HG03095 (cell line): ENCODE data around the gene MEGF6.

Source experiments
- ATAC-seq: cut with Tn5 transposase; IDR thresholded peaks from one replicate; pipeline ENCODE4 v1.9.1; 2021; ENCODE audit warnings: moderate library complexity; ENCODE audit not compliant: unreplicated experiment

The MEGF6 gene, protein sequence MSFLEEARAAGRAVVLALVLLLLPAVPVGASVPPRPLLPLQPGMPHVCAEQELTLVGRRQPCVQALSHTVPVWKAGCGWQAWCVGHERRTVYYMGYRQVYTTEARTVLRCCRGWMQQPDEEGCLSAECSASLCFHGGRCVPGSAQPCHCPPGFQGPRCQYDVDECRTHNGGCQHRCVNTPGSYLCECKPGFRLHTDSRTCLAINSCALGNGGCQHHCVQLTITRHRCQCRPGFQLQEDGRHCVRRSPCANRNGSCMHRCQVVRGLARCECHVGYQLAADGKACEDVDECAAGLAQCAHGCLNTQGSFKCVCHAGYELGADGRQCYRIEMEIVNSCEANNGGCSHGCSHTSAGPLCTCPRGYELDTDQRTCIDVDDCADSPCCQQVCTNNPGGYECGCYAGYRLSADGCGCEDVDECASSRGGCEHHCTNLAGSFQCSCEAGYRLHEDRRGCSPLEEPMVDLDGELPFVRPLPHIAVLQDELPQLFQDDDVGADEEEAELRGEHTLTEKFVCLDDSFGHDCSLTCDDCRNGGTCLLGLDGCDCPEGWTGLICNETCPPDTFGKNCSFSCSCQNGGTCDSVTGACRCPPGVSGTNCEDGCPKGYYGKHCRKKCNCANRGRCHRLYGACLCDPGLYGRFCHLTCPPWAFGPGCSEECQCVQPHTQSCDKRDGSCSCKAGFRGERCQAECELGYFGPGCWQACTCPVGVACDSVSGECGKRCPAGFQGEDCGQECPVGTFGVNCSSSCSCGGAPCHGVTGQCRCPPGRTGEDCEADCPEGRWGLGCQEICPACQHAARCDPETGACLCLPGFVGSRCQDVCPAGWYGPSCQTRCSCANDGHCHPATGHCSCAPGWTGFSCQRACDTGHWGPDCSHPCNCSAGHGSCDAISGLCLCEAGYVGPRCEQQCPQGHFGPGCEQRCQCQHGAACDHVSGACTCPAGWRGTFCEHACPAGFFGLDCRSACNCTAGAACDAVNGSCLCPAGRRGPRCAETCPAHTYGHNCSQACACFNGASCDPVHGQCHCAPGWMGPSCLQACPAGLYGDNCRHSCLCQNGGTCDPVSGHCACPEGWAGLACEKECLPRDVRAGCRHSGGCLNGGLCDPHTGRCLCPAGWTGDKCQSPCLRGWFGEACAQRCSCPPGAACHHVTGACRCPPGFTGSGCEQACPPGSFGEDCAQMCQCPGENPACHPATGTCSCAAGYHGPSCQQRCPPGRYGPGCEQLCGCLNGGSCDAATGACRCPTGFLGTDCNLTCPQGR (N-terminal part only)

DNA sequence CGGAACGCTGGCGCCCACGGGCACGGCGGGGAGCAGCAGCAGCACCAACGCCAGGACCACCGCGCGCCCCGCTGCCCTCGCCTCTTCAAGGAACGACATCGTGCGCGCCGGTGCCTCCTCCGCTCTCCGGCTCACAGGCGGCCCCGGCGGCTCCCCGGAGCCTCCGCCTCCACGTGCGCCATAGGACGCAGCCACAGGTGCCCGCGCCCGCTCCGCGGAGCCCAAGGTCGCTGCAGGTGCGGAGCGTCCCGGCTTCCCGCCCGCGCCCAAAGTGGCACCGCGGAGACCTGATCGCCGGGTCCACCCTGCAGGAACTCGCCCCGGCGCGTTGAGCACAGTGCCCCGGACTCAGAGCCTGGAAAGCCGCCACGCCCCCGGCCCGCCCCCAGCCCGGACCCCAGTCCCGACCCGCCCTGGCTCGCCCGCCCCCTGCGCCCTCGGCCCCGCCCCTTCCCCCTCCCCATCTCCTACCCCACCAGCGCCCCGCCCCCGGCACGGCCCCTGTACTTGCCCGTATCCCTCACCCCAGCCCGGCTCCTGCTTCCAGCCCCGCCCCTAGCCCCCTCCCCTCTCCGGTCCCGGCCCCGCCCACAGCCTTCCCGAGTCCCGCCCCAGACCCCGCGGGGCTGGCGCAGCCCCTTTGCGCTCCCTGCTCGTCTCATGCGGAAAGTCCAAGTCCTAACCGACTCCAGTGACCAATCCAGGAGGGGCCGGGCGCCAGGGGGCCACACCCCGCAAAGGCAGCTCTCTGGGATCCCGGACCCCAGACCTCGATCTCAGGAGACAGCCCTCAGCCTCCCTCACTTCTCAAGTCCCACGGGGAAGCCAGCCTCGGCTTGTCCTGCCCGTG, at the start of gene MEGF6:
TSS of gene MEGF6 (minus strand) at position 339 of the 850 bp plus-strand sequence. CDS start at position 99, 240 bp downstream.
- ATAC-seq: no peak

GRCh38 chr1:3660704-3661103, 49.4 kb upstream of the MEGF6 start:
- ATAC-seq: no peak

GRCh38 chr1:3659093-3659492, 47.8 kb upstream of the MEGF6 start:
- no peak for ATAC-seq

GRCh38 chr1:3658231-3658615, 46.9 kb upstream of the MEGF6 start:
- ATAC-seq: no peak

DNA sequence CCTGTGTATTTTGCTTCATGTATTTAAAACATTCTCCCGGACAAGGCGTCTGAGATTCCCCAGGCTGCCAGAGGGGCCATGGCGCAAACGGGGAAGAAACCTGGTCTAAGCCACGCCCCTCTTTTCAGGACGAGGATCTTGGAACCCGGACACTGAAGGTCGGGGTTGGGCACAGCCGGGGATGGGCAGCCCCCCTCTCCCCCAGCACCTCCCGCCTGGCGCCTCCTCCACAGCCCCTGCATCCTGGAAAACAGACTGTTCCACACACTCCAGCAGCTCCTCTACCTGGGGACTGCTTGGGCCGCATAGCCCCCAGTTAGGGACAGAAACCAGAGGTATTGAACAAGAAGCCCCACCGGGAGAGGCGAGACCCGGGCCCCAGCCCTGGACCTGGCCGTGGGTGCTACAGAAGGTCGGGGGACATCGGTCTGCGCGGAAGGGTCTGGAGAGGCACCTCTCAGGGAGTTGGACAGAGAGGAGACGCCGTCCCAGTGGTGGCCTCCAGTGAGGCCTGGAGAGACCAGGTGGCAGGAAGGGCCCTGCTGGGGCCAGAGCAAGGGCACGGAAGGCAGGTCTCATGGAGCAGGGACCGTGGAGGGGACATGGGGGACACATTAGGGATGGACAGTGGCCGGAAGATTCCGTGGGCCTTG, 46.4 kb upstream of the MEGF6 start:
- no peak for ATAC-seq

GRCh38 chr1:3657096-3657475, 45.8 kb upstream of the MEGF6 start:
- no peak for ATAC-seq

GRCh38 chr1:3656450-3657095, 45.3 kb upstream of the MEGF6 start:
- peak; percentile 51 for ATAC-seq

DNA sequence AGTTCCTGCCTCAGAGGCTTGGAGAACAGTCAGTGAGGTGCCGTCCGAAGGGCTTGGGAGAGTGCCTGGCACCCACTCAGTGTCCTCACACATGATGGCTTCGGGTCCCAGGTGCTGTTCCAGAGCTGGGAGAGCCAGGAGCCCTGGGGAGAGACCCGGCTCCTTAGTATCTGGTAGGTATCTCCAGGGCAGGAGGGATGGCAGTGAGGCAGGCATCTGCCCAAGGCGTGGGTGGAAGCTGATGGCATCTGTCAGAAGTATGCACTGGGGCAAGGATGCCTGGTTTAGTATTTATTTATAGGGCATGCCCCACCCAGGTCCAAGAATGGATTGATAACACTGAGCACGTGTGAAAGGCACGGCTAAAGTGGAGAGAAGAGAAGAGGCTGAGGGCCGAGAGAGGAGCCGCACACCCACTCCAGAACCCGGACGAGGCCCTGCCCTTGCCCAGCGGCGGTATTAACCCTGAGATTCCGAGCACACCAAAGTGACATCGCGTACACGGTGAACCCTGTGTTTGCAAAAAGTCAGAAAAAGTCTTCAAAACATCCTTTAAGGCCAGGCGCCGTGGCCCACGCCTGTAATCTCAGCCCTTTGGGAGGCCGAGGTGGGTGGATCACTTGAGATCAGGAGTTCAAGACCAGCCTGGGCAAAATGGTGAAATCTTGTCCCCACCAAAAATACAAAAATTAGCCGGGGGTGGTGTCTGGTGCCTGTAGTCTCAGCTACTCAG, 43.4 kb upstream of the MEGF6 start:
- ATAC-seq: no peak

GRCh38 chr1:3653286-3653618, 41.9 kb upstream of the MEGF6 start:
- ATAC-seq: no peak

GRCh38 chr1:3652548-3653285, 41.4 kb upstream of the MEGF6 start:
- no peak for ATAC-seq

GRCh38 chr1:3651930-3652547, 40.7 kb upstream of the MEGF6 start, which contains the start of gene TP73:
TSS of gene TP73 (plus strand) at chr1:3652516. CDS start at chr1:3682366, 29,850 bp downstream.
- no peak for ATAC-seq

DNA sequence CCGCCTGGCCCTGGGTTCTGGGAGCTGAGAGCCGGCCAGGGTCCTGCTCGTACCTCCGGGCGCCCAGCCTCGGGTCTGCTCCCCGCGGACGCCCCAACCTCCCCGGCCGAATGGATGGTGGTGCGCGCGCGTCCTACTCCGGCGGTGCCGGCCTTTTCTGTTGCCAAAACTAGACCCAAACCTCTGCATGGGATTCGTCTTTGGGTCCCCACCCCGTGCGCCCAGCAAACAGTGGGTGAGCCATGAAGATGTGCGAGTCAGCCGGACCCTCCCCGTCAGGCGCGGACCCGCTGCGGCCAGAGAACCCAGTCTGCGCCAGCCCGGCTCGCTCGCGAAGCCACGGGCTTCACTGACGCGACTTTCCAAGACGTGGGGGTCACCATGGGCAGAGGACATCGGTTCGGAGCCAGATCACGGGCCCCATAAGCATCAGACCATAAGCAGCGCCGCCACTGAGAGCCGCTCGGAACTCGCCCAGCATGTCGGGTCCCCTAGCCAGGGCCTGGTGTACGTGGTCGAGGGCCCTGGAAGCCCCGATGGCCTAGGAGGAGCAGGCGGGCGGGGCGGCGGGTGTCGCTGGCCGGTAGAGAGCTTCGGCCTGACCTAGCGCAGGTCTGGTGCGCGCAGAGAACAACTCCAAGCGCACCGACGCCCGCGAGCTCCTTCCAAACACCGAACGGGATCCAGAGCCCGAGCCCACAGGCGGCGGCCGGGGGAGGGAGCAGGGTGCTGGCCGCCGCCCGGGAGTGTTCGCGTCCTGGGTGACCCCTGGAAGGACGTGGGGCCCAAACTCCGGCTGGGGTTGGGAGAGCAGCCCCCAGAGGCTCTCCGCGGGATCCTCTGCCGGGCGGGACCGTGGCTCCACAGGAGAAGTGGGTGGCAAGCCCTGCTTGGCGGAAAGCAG, 40.0 kb upstream of the MEGF6 start:
- ATAC-seq: no peak

DNA sequence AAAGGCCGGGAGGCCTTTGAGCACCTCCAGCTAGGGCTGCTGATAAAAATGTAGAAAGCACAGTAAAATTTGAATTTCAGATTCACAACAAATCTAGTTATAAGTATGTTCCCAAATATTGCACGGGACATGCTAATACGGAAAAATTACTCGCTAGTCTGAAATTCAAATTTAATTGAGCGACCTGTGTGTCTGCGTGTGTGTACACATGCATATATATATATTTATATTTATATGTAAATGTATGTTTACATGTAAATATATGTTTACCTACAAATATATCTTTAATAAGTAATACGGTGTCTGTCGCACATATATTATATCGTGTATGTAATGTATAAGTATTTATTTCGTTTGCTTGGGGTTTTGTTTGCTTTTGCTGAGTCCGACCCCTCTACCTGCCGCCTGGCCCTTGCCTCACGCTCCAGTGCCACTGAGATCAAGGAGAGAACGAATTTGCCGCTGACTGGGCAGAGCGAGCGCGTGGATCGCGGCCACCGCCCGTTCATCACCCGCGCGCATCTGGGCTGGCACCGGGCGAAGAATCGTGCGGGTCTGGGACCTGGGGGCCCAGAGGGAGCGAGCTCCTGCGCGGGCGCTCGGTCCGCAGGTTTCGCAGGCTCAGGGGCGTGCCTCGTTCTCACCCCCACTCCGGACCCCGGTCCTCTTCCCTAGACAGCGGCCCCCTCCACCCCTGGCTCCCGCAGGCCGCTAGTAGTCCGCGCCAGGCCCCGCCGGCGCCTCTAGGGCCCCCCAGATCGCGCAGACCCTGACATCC, 39.1 kb upstream of the MEGF6 start:
- no peak for ATAC-seq

DNA sequence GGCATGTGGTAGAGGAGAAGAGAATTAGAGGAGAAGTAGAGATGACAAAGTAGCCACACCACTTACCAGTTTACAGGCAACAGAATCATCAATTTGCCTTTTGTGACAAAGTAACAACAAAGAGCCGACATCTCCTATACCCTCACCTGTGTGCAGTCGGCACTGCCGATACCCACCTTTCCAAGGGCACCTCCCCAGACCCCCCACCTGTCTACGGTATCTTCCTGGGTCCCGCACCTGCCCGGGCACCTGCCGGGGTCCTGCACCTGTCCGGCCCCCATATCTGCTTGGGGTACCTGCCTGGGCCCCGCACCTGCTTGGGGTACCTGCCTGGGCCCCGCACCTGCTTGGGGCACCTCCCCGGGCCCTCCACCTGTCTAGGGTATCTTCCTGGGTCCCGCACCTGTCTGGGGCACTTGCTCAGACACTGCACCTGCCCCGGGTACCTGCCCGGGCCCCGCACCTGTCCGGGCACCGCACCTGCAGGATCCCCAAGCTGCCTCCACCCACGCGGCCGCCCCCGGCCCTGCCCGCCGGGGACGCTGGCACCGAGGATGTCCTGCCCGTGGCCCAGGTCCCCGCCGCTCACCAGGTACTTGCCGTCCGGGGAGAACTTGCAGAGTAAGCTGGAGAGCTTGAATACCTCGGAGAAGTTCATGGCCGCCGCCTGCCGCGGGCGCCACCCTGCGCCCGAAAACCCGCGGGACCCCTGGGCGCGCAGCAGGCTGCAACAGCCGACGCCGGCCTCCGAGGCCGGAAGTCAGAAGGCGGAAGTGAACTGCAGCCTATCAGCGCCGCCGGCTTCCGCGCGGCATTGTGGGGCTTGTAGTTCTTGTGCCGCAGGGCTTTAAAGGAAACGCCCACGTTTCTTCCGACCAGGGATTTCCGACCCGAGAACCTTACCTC, 38.3 kb upstream of the MEGF6 start, which contains the start of gene WRAP73:
TSS of gene WRAP73 (minus strand) at position 762 of the 906 bp plus-strand sequence. CDS start at position 658, 104 bp downstream.
- peak; percentile 72 for ATAC-seq

DNA sequence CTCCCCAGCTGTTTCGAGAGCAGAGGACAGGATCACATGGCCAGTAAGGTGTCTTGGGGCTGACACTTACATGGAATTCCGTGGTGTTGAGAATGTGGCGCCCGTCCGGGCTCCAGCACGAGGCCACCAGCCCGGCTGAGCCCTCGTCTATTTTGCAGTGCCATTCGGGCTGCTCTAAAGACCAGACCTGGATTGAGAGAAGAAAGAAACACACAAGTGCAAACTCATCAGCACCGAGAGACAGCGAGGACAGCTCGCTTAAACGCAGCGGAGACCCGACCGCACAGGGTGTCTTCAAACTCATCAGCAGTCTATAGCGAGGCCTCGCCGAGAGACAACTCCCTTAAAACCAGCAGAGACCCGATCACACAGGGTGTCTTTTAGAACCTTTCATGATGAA, 35.3 kb upstream of the MEGF6 start:
- ATAC-seq: no peak
